Activated CD4-positive, CD25-positive, alpha-beta regulatory T cell (primary cell): Measurements from ENCODE around the gene ITIH4.

Source experiments
- DNase-seq, 4 experiments: peaks; one replicate each; lab custom pipeline; 2025; lab: John Stamatoyannopoulos, UW

ITIH4 gene

DNA sequence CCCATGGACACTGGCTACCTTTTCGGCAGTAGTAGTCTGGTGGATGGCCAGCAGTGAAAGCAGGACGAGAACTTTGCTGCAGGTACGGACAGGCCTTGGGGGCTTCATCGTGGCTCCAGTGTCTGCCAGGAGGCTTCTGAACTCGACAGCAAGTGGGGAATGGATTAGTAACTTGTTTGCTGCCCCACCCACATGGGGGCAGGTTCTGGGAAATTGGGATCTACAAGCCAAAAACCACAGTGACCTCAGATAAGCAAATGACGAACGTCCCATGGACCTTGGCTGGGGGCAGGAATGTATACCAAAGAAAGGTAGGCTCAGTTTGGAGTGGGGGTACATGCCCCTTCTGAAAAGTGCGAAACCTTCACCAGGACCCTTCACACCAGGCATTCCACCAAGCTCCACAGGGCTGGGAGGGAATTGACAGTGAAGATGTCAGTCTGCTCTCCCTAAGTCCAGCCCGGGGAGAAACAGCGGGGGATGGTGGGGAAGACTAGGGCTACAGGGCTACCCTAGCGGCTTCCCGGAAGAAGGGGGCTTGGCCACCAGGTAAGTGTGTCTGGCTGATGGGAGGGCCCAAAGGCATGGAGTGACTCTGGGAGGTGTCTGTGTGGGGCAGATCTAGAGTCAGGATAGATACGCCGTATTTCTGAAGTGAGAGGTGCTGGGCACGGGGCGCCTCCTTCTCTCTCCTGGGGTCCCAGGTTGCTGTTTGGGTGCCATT lies at the start of gene ITIH4:
Gene ITIH4 (minus strand): TSS at position 138 of the 724 bp plus-strand sequence. CDS start 30 bp downstream, at position 108.
- no peak for DNase-seq

DNA sequence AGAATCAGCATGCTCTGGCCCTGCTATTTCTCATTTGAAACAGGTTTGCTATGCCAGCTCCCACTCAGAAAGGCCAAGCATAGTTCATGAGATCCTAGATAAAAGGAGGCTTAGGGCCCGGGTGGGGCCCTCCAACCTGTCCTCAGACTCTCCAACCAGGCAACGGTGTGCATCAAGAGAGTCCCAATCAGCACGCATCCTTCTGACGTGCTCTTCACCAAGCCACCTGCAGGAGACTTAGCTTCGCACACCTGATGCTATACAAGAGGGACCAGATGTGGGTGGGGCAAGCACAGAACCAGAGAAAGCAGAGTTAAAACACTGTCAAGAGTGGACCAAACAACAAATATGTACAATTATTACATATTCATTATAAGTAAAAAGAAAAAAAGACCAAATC lies 49.6 kb upstream of the ITIH4 start:
- no peak for DNase-seq

DNA sequence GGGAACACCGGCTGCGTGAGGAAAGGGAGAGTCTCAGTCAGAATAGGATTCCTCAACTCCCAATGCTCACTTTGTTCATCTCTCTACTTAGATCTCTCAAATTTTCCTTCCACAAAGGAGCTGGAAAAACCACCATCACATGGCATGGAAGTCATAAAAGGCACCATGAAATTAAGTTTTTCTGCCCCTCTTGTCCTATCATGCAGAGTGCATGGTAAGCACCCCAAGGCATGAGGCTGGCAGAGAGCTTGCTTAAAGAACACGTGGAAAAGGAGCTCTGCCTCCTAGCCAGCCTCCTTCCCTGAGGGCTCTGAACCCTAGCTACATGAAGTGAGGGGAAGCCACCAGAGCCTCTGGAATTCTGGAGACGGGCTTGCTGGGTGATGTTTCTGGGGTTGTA lies 49.1 kb upstream of the ITIH4 start:
- no peak for DNase-seq

DNA sequence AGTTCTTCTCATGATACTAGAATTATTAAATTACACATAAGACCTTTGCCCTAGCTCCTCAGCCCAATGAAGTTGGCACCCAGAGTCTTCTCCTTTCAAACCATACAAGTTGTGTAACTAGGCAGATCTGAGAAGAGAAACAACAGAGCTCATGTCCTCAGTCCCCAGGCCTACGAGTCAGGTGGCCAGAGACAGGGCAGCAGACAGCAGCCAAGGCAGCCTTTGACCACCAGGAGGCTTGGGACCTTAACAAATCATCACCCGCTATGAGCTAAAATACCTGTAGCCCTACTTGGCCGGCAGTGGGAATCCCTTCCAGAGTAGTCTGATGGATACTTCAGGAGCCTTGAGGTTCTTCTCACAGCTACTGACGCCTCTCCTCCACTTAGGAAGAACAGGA lies 48.6 kb upstream of the ITIH4 start:
- DNase-seq = no peak

DNA sequence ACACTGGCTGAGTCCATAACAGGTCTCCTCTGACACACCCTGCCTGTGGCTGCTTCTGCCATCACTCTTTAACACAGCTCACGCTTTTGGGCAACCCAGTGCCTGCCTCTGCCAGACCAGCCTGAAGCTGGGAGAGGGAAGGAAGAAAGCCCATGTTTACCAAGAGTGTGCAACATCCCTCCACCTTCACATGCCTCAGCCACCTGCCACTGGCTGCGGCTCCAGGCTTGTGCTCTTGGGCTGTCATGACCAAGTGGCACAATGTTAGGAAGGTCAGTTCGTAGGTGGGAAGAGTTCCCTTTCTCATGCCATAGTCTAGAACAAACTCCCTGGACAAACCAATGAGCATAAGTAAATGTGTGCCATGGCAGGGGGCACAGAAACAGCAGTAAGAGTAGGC lies 46.6 kb upstream of the ITIH4 start:
- no peak for DNase-seq

DNA sequence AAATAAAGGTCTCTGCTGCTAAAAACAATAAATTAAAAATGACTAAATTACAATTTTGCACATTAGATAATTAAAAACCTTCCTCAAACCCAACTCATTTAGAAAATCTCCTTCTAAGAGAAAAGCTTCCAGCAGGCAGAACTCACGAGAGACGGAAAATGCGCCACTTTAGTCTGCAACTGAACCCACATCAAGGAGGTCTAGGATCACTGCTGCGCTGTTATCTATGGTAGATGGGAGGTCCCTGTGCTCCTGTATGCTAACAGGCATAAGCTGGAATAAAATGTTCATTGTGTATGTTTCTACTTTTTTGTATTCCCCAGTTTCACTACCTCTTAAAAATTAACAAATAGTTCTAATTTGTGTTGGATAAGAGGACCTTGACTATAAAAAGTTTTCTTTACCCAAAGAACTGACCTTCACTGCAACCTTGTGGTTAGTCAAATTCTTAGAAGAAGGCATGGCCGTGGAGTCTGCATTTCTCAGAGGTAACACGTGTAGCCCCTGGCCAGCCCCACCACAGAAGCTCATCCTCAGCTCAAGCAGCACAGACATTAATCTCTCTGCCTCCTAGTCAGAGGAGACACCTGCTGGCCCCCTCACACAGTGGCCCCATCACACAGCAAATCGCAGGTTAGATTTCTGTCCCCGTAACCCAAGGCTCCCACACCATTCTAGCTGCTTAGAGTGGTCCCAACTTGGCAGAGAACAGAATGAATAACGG lies 44.6 kb upstream of the ITIH4 start:
- no peak for DNase-seq

DNA sequence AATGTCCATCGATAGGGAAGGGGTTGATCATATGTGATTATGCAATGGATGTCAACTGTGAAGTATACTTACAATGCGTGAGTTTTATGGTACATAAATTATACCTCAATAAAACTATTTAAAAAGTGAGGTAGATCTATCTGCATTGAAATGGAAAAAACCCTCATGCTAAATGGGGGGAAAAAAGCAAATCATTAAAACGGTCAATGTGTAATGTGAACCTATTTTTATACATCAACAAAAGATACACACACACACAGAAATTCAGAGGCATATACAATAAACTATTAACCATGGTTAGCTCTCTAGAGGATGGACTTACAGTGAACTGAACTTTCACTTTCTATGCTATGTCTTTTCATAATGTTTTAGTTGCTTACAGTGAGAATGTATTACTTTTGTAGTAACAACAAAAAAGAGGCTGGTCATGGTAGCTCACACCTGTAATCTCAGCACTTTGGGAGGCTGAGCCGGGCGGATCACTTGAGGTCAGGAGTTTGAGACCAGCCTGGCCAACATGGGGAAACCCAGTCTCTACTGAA lies 43.8 kb upstream of the ITIH4 start:
- no peak for DNase-seq

DNA sequence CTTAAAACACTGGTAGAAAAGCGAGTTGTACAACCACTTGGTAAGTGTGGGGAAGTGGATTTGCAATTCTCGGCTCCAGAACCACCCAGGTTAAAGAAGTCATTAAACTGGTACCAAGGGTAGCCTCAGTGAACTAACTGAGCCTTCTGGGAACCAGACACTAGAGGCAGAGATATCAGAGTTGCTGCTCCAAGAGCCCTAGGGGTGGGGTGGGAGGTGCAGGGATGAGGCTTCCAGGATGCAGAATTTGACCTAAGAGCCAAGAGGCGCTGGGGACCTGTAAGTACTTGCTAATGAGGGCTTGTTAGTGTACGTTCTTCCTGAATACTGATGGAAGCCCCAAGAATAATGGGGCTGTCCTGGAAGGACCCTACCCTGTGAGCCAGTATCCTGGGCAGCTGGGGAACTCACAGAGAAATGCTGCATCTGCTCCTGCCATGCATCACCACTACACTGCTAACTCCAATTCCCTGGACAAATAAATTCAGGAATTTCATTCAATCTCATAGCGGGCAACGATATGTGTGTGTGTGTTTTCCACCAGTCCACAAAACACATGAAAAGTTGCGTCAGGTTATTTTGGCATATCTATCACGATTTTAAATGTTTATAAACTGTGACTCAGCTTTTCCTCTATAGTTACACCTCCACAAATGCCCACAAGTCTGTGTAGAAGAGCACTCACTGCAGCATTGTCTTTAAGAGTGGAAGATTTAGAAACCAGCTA lies 43.1 kb upstream of the ITIH4 start:
- no peak for DNase-seq

DNA sequence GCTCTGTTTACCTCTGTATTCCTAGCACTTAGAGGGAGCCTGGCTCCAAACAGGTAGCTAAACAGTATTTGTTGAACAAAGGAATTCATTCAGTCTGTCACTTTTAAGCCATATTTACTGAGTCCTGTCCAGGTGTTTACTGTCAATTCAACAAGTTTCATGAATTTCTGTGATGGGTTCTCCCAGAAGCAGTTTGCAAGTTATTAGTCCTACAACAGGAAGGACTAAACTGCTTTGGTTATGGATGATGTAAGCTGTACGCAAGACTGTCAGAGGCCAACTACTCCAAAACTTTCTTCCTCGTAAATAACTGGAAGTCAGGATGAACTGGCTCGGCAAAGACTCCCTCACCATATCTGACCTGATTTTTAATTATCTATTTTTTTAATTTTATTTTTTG lies 41.8 kb upstream of the ITIH4 start:
- DNase-seq = no peak

DNA sequence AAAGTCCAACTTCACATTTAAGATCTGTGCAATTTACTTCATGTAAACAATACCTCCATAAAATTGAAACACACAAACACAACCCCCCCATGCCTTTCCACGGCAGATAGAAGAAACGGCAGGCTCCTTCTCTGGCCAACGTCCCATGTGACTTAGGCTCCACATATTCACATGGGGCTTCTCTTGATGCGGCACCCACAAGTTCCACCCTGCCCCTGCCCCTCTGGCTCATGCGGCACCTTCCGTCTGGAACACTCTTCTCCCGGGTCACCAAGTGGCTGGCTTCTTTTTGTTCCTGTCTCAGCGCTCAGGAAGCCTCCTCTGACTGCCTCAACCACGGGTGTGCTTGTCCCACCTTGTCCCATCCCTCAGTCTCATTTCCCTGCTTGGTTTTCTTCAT lies 41.3 kb upstream of the ITIH4 start:
- no peak for DNase-seq

DNA sequence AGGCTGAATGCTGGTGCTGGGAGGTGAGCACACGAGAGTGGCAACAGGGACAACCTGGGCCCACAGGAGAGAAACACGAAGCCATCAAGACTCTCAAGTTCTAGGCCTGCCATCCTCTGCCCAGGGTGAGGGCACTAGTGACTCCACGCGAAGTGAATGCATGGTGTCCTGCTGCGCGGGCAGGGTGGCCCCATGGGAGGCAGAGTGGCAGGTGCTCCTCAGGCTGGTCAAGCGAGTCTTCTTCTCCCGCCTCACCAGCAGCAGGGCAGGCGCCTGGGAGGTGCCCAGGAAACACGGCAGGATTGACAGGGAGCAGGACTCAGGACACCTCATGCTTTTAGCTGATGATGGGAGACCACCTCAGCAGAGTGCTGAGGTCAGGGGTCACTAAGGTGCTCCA lies 40.0 kb upstream of the ITIH4 start:
- no peak for DNase-seq

DNA sequence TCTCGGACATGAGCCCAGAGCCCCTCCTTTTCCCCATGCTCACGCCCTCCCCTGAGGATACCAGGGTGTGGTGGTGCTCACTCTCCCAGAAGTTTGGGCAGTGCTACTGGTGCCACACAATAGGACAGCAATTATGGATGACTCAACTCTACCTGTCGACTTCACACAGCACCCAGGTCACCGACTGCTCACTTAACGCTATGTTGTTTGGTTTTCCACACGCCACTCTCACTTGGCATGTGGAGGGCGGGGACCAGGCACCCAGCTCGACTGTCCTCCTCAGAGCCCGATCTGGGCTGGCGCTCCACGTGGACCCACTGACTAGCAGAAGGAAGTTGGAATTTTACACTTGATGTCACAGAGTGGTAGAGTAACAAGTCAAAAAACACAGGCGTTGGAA lies 36.0 kb upstream of the ITIH4 start:
- DNase-seq = no peak

DNA sequence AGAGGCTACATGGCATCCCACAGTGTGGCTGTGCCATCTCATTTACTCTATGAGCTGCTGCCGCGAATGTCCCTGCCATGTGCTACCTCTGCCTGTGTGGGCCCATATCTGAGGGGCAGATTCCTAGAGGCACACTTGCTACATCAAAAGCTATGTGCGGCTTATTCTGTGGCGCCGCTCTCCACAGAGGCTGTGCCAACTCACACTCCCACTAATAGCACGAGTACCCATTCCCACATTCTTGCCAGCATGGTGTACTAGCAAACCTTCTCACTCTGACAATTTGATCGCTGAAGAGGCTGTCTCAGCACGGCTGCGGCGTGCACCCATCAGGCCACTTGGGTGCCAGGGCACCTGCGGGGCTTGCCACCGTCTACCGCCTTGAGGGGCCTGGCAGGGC lies 35.5 kb upstream of the ITIH4 start:
- no peak for DNase-seq

DNA sequence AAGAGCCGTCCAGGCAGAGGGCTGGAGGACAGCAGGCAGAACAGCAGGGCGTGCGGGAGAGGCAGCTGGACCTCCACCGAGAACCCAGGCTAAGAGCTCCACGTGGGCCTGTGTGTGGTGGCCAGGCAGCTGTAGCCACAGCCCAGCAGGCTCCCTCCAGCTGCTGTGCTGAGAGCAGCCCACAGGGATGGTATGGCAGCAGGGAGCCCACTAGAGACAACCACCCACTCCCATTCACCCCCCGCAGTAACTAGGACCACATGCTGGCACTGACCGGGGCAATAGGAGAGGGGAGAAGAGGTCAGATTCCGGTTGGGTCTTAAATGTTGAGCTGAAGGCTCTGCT lies 29.9 kb upstream of the ITIH4 start:
- no peak for DNase-seq

DNA sequence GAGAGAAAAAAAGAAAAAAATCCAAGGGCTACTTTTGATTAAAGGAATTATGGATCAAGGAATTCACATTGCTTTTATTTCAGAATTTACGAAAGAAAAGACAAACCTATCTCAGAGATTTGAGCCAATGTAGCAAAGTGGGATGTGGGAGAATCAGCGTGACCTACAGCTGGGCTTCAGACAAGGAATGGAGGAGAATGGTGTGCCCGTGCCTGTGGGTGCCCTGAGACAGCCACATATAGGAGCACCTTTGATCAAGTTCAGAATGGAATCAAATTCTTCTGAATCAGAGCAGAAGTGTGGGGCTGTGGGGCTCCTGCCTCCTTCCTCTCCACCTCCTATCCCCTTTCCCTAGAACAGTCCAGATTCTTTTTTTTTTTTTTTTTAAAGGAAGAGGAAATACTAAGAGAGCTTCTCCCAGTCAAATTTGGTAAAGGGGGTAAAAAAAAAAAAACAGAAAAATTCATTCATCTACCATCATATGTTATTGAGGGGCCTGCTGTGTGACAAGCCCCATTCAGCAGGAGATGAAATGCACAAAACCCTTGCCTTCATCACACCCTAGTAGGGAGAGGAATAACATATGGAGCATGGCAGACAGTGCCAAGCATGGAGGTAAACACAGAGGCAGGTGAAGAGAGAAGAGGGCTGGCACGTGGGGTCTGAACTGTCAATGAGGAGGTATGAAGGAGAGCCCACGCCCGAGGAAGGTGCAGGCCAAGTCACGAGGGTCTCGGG lies 29.4 kb upstream of the ITIH4 start:
- DNase-seq = no peak

DNA sequence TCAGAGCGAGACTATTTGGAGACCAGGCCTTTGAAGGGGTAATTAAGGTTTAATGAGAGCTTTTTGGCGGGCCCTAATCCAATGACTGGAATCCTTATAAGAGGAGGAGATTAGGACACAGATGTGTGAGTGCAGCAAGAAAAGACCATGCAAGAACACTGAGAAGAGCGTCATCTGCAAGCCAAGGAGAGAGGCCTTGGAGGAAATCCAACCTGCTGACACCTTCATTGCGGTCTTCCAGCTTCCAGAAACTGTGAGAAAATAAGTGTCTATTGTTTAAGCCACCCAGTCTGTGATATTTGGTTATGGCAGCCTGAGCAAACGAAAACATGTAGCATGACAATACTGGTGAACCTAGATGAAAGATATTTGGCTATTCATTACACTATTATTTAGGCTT lies 27.4 kb upstream of the ITIH4 start:
- no peak for DNase-seq

DNA sequence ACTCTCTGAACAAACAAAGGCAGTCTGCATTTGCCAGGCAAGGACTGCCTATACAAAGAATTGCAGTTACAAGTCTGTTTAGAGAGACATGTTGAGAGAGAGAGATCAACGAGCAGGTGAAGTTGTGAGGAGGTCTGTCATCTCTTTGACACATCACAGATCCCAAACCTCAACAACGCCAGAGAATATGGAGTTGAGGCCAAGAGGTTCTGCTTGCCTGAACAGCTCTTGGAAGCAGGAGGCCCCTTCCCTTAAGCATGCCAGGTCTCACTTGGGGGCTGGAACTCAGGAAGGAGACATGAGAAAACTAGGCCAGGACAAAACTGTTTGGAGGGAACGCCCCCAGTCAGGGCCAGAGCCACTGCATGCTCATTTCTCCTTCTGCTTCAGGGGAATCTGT lies 26.7 kb upstream of the ITIH4 start:
- no peak for DNase-seq

DNA sequence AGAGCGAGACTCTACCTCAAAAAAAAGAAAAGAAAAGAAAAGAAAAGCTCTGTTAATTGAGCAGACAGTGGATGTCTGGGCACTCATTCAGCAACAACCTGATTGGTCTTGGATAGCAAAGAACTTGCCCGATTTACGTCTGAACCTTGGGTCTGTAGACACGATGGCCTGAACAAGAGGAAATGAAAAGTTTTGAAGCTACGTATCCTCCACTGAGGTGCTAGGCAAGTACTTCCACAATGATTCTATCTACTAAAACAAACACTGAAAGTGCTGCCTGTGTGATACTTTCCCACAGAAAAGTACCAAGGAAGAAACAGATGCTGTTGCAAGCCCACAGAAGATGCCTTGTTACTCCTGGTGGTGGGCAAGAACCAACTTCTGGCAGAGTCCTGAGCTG lies 26.2 kb upstream of the ITIH4 start:
- DNase-seq = no peak

DNA sequence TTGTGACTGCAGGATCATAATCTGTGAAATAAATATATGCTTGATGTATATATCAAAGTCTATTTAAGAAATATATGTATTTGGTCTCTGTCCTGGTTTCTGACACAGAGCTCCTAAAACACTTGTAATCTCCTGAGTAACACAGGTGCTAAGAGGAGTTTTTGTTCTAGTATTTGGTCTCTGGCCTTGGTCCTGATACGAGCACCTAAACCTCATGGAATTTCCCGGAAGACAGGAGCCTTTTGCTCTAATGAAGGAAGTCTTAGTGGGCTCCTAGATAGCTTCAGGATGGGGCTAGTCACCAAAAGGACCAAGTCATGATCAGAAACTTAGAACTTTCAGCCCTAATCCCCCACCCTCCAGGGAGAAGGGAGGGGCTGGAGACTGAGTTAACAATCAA lies 23.5 kb upstream of the ITIH4 start:
- DNase-seq = no peak

DNA sequence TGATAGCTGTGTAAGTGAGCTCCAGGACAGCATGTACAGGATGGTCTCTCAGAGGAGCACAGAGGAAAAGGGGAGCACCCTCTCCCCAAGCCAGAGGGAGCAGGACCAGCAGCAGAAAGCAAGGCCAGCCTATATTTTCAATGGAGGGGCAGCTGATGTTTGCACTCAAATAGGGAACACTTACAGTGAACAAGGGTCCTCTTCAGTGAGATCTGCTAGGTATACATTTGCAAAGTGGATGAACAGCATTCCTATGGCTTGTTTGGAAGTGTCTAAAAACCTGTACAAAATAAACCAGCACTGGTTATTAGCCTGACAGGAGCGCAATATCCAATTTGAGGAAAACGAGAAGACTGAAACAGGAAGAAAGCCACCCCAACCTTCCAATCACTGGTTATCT lies 21.9 kb upstream of the ITIH4 start:
- DNase-seq = no peak

DNA sequence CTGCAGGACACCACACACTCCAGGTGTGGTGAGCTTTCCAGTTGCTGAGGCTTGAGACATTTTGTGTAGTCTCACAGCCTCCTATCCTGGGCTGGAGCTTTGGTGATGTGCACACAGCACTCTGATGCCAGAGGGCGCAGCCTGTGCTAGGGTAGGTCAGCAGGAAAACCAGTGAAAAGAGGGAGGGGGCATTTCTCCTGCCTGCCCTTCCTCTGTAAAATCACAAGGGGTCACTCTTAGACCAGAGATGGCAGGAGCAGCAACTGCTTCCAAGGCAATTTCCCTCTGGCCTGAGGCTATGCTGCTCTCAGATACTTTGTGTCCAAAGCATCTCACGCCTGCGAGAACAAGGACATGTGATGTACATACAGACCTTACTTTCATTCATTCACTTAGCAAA lies 20.9 kb upstream of the ITIH4 start:
- no peak for DNase-seq

DNA sequence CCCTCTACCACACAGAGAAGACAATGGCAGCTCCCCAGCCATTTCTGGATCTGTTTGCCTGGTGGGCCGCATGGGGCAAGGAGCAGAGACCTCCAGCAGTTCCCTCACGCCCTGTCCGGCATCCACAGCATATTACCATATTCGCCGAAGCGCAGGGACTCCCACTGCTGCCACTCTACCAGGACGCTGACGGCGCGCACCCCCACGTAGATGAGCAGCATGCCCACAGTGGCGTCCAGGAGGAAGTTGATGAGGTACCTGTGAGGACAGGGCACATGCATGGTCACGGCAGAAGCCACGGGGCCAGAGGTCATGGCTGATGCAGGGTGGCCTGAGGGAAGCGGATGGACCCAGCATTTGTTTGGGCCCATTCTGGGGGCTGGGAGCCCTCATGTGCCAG lies 19.2 kb upstream of the ITIH4 start:
- no peak for DNase-seq
